Upper lobe of left lung (tissue), 6 donors: ENCODE data around the gene TAS1R1. TPM values are rescaled to one million over a fixed set of nuclear protein-coding genes. Genes with fewer than 3 reads are reported as not detected.

Experiments used
- ATAC-seq, 2 donors: fragments of 200-7000 bp; cut with Tn5 transposase; one replicate each; pipeline ENCODE4 v1.9.1; 2022; ENCODE audit warnings: mild to moderate bottlenecking in 2 of 2, moderate library complexity in 2 of 2; ENCODE audit not compliant: low FRiP score in 2 of 2
- DNase-seq, 2 donors: peaks; one replicate each; pipeline ENCODE4 v3.0.0-alpha.2; 2019 to 2020
- H3K27ac ChIP-seq, 4 donors: fragments of 200-600 bp; sonication (generic); one replicate each; pipeline ENCODE4 v1.5.1; 2016 to 2019
- H3K27me3 ChIP-seq, 4 donors: fragments of 200-600 bp; sonication (generic); one replicate each; pipeline ENCODE4 v1.5.1; 2017 to 2019
- H3K36me3 ChIP-seq, 4 donors: fragments of 200-600 bp; sonication (generic); one replicate each; pipeline ENCODE4 v1.5.1; 2016 to 2019
- H3K4me1 ChIP-seq, 4 donors: fragments of 200-600 bp; sonication (generic); one replicate each; pipeline ENCODE4 v1.5.1; 2018 to 2019
- H3K4me3 ChIP-seq, 4 donors: fragments of 200-600 bp; sonication (generic); one replicate each; pipeline ENCODE4 v1.5.1; 2017 to 2019; ENCODE audit warnings: mild to moderate bottlenecking in 2 of 4, moderate library complexity in 1 of 4
- H3K9me3 ChIP-seq, 4 donors: fragments of 200-600 bp; sonication (generic); one replicate each; pipeline ENCODE4 v1.5.1; 2018 to 2019
- CTCF ChIP-seq, 6 experiments: fragments of 450-650 bp in 4 of 6; fragments of 200-600 bp in 2 of 6; sonication (generic) in 2 of 6; IDR thresholded peaks; one replicate each; pipeline ENCODE4 v1.5.1; 2016 to 2019; ENCODE audit warnings: antibody characterized with exemption in 6 of 6
- EP300 ChIP-seq, 4 donors: sonication (generic); formaldehyde crosslinking; IDR thresholded peaks; one replicate each; pipeline ENCODE4 v1.5.1; 2017; ENCODE audit warnings: antibody characterized with exemption in 4 of 4, control low read depth in 2 of 4
- POLR2A ChIP-seq, 4 donors: fragments of 450-650 bp; IDR thresholded peaks; one replicate each; pipeline ENCODE4 v1.5.1; 2016 to 2017; ENCODE audit warnings: antibody characterized with exemption in 4 of 4, mild to moderate bottlenecking in 2 of 4
- POLR2AphosphoS5 ChIP-seq, 2 donors: sonication (generic); formaldehyde crosslinking; IDR thresholded peaks; one replicate each; pipeline ENCODE4 v1.5.1; 2017; ENCODE audit warnings: antibody characterized with exemption in 2 of 2
- WGBS, 2 donors: methylation state at CpG; one replicate each; pipeline ENCODE4 v1.1.5; 2017 to 2018; 5-methylcytosine and 5-hydroxymethylcytosine counted together
- total RNA-seq, 6 donors: library from RNA; depleted of rRNA in 4 of 6; stranded (reverse); fragments of >200 nt in 4 of 6; gene quantifications; one replicate each; pipeline versions ENCODE4 v1.1.0 to v1.2.1, GENCODE V29; 2016 to 2021
- donor health status: DM: no; HTN: no; CAD: no; lungs with moderate emphysema.
- donor health status: DM: no; HTN: yes; CAD: no; lungs with severe emphysema.

Gene TAS1R1
- total RNA-seq, 6 donors from 2014 or later = 0.11 to 0.15 TPM; not detected in 4

GRCh38 chr1:6614929-6615785, 60.0 kb downstream of the TAS1R1 start:
- ATAC-seq = no peak
- no peaks in the 10 kb centered on the region for H3K9me3 ChIP-seq
- peak overlapping the region; percentile 89 to 96 (median 93) for H3K27ac ChIP-seq
- peak overlapping the region; percentile 93 to 100 (median 98) for H3K4me3 ChIP-seq
- 0 to 2% methylated on average over 12 to 44 of the region's 82 CpGs for whole genome bisulfite sequencing, 2 donors
- TF ChIP-seq CTCF (IDR thresholded peaks at IDR 0.05) (no peak), POLR2AphosphoS5 (IDR thresholded peaks at IDR 0.05) (no peak), POLR2A (IDR thresholded peaks at IDR 0.05) (no peak)
- DNase-seq = peak in 1 of 2 donors; percentile 90
- peaks cover 11 to 26% (median 18%) of the 10 kb centered on the region in 4 donors for H3K4me1 ChIP-seq
- no peaks in the 10 kb centered on the region for H3K27me3 ChIP-seq
- peaks cover 0 to 20% (median 10%) of the 10 kb centered on the region in 4 donors for H3K36me3 ChIP-seq

- H3K27me3 ChIP-seq = no peaks in the 10 kb centered on the region
- ATAC-seq (no peak), DNase-seq (no peak)
- WGBS, 2 donors = 90 to 96% methylated on average over 4 of the region's 4 CpGs
- peaks cover 10 to 43% (median 34%) of the 10 kb centered on the region in 4 donors for H3K36me3 ChIP-seq
- H3K4me1 ChIP-seq = peaks cover 5 to 12% (median 8%) of the 10 kb centered on the region in 4 donors
- no peak for TF ChIP-seq POLR2AphosphoS5 (IDR thresholded peaks at IDR 0.05)
- no peak for TF ChIP-seq CTCF (IDR thresholded peaks at IDR 0.05)
- no peak for TF ChIP-seq POLR2A (IDR thresholded peaks at IDR 0.05)
- no peak for TF ChIP-seq EP300 (IDR thresholded peaks at IDR 0.05)
- no peaks in the 10 kb centered on the region for H3K9me3 ChIP-seq
- H3K4me3 ChIP-seq = no peak overlapping the region
- no peak overlapping the region for H3K27ac ChIP-seq
Observed at GRCh38 chr1:6619045-6619444, 63.9 kb downstream of the TAS1R1 start.

GRCh38 chr1:6621429-6622391, 66.6 kb downstream of the TAS1R1 start:
- Histone ChIP-seq H3K4me1 (peaks cover 8 to 19% (median 16%) of the 10 kb centered on the region in 4 donors), H3K4me3 (no peak overlapping the region), H3K27ac (no peak overlapping the region), H3K9me3 (no peaks in the 10 kb centered on the region), H3K27me3 (no peaks in the 10 kb centered on the region), H3K36me3 (peaks cover 10 to 43% (median 34%) of the 10 kb centered on the region in 4 donors)
- TF ChIP-seq POLR2AphosphoS5 (IDR thresholded peaks at IDR 0.05) = no peak
- WGBS, 2 donors = 87 to 95% methylated on average over 36 to 41 of the region's 41 CpGs
- ATAC-seq = no peak
- DNase-seq = peak in 1 of 2 donors; percentile 72

- TF ChIP-seq POLR2AphosphoS5 (IDR thresholded peaks at IDR 0.05) (no peak), POLR2A (IDR thresholded peaks at IDR 0.05) (no peak), EP300 (IDR thresholded peaks at IDR 0.05) (no peak), CTCF (IDR thresholded peaks at IDR 0.05) (no peak)
- Histone ChIP-seq H3K4me1 (peaks cover 14 to 27% (median 22%) of the 10 kb centered on the region in 4 donors), H3K4me3 (no peak overlapping the region), H3K27ac (no peak overlapping the region), H3K36me3 (peaks cover 10 to 47% (median 33%) of the 10 kb centered on the region in 4 donors), H3K27me3 (no peaks in the 10 kb centered on the region), H3K9me3 (no peaks in the 10 kb centered on the region)
- ATAC-seq (no peak), DNase-seq (no peak)
- 81 to 92% methylated on average over 10 of the region's 10 CpGs for WGBS, 2 donors
Observed at GRCh38 chr1:6622396-6623152, 67.5 kb downstream of the TAS1R1 start.
